ENCODE results near the gene SSC4D.

- TF ChIP-seq CTCF (conservative IDR thresholded peaks at IDR 0.05 in 1 of 2, IDR thresholded peaks at IDR 0.05 in 1 of 2; ENCODE audit: low read depth in 1 of 2, low read length in 2 of 2), result no peak
- TF ChIP-seq EZH2 (IDR thresholded peaks at IDR 0.05; ENCODE audit: low read length, missing control alignments), result no peak
Measured at GRCh38 chr7:76408121-76408560, 1.4 kb downstream of the SSC4D start.
